Neural progenitor cell (in vitro differentiated cells): ENCODE results near the gene ERBB4.

Experiments
- CTCF ChIP-seq: fragments of 200-600 bp; sonication (generic); IDR thresholded peaks from 2 replicates; pipeline ENCODE4 v1.5.1; 2017; ENCODE audit warnings: antibody characterized with exemption, mild to moderate bottlenecking
- EZH2 ChIP-seq: fragments of 200-600 bp; sonication (generic); IDR thresholded peaks from 2 replicates; pipeline ENCODE4 v1.6.1; 2017; ENCODE audit warnings: antibody characterized with exemption, mild to moderate bottlenecking, moderate library complexity
- EZH2phosphoT487 ChIP-seq: fragments of 200-600 bp; sonication (generic); IDR thresholded peaks from 2 replicates; pipeline ENCODE4 v1.6.1; 2017; ENCODE audit warnings: antibody characterized with exemption

GRCh38 chr2:212119591-212119990, 419.0 kb downstream of the ERBB4 start:
- TF ChIP-seq CTCF (no peak), EZH2 (no peak), EZH2phosphoT487 (no peak)
